ENCODE data around the gene KRT31. TPM values are rescaled to one million over a fixed set of nuclear protein-coding genes. Genes with fewer than 3 reads are reported as not detected.
"Not testable (repeated sequence)": the region's sequence is repeated elsewhere in the genome, so short reads cannot be mapped to it uniquely, and the experiment has no call there.

Gene KRT31
- total RNA-seq, 1 donor from 2014 or later: not detected

GRCh38 chr17:41419716-41420115, 22.3 kb upstream of the KRT31 start:
- ATAC-seq (no peak), DNase-seq (no peak)
- intact Hi-C loops (cut with micrococcal nuclease): no loop called here

GRCh38 chr17:41418116-41418860, 20.9 kb upstream of the KRT31 start:
- intact Hi-C loops (cut with micrococcal nuclease): no loop called here
- ATAC-seq (no peak), DNase-seq (no peak)

- intact Hi-C loops (cut with micrococcal nuclease): no loop called here
- no peak for ATAC-seq
- DNase-seq: no peak
These were observed 20.2 kb upstream of the KRT31 start for GRCh38 chr17:41417576-41418015.

GRCh38 chr17:41417127-41417526, 19.7 kb upstream of the KRT31 start:
- no peak for DNase-seq
- ATAC-seq: no peak
- intact Hi-C loops (cut with micrococcal nuclease): no loop called here

GRCh38 chr17:41416479-41416878, 19.1 kb upstream of the KRT31 start:
- intact Hi-C loops (cut with micrococcal nuclease): no loop called here
- ATAC-seq: peak; percentile 76

GRCh38 chr17:41415833-41416335, 18.5 kb upstream of the KRT31 start:
- intact Hi-C loops (cut with micrococcal nuclease): no loop called here
- ATAC-seq (peak; percentile 88), DNase-seq (no peak)

More at GRCh38 chr17:41416479-41416878, 19.1 kb upstream of the KRT31 start:
- no peak for DNase-seq

- intact Hi-C loops (cut with micrococcal nuclease): no loop called here
- DNase-seq (no peak), ATAC-seq (no peak)
These were observed 18.0 kb upstream of the KRT31 start for GRCh38 chr17:41415411-41415810.

GRCh38 chr17:41413982-41414381, 16.6 kb upstream of the KRT31 start:
- intact Hi-C loops (cut with micrococcal nuclease): no loop called here
- ATAC-seq (no peak), DNase-seq (no peak)

GRCh38 chr17:41413353-41413957, 16.0 kb upstream of the KRT31 start:
- intact Hi-C loops (cut with micrococcal nuclease): no loop called here
- DNase-seq: no peak

GRCh38 chr17:41411072-41411840, 13.8 kb upstream of the KRT31 start:
- intact Hi-C loops (cut with micrococcal nuclease): no loop called here
- ATAC-seq (no peak), DNase-seq (no peak)

More at GRCh38 chr17:41413353-41413957, 16.0 kb upstream of the KRT31 start:
- no peak for ATAC-seq

- ATAC-seq (no peak), DNase-seq (no peak)
- intact Hi-C loops (cut with micrococcal nuclease): no loop called here
These were observed 9.8 kb upstream of the KRT31 start for GRCh38 chr17:41407226-41407625.

GRCh38 chr17:41406205-41406604, 8.8 kb upstream of the KRT31 start:
- intact Hi-C loops (cut with micrococcal nuclease): no loop called here
- peak; percentile 42 for ATAC-seq
- no peak for DNase-seq

GRCh38 chr17:41404024-41404671, 6.7 kb upstream of the KRT31 start:
- no peak for DNase-seq
- ATAC-seq: peak; percentile 85
- intact Hi-C loops (cut with micrococcal nuclease): no loop called here

- DNase-seq: no peak
- ATAC-seq: no peak
- intact Hi-C loops (cut with micrococcal nuclease): no loop called here
These were observed 6.1 kb upstream of the KRT31 start for GRCh38 chr17:41403404-41404023.

GRCh38 chr17:41402161-41402560, 4.8 kb upstream of the KRT31 start:
- intact Hi-C loops (cut with micrococcal nuclease): no loop called here
- no peak for ATAC-seq
- DNase-seq: no peak

GRCh38 chr17:41396340-41396739, 1.1 kb downstream of the KRT31 start:
- no peak for DNase-seq
- no peak for ATAC-seq
- intact Hi-C loops (cut with micrococcal nuclease): no loop called here

GRCh38 chr17:41395611-41396010, 1.8 kb downstream of the KRT31 start:
- ATAC-seq: no peak
- intact Hi-C loops (cut with micrococcal nuclease): no loop called here

GRCh38 chr17:41395044-41395443, 2.4 kb downstream of the KRT31 start:
- ATAC-seq; DNase-seq; intact Hi-C loops (cut with micrococcal nuclease): not testable (repeated sequence)

More at GRCh38 chr17:41395611-41396010, 1.8 kb downstream of the KRT31 start:
- no peak for DNase-seq

Data from left ventricle myocardium superior (tissue), 1 donor.